CD14-positive monocyte (primary cell): ENCODE results near the gene LPAR5. TPM values are rescaled to one million over a fixed set of nuclear protein-coding genes. Genes with fewer than 3 reads are reported as not detected.

Experiments used
- DNase-seq, 3 donors: peaks; one replicate each; pipeline ENCODE4 v3.0.0-alpha.2; 2011 to 2022
- H2AFZ ChIP-seq: 2 replicates; pipeline ENCODE4 v1.6.0; 2012; ENCODE audit warnings: mild to moderate bottlenecking, low read depth, low read length, inconsistent platforms; ENCODE audit not compliant: insufficient read depth, poor library complexity, severe bottlenecking
- H3K27ac ChIP-seq, 2 donors: 1 replicate in 1 of 2; 2 replicates in 1 of 2; pipeline ENCODE4 v1.5.1; 2012 to 2013; ENCODE audit warnings: low read length in 2 of 2, control low read depth in 1 of 2, inconsistent platforms in 1 of 2, low read depth in 1 of 2, mild to moderate bottlenecking in 1 of 2
- H3K27me3 ChIP-seq, 2 donors: one replicate each; pipeline versions ENCODE4 v1.6.0 to v1.6.1; 2011 to 2013; ENCODE audit warnings: low read length in 2 of 2; ENCODE audit not compliant: control insufficient read depth in 2 of 2, insufficient read depth in 2 of 2
- H3K36me3 ChIP-seq, 2 donors: replicated peaks in 1 of 2; 1 replicate in 1 of 2; 2 replicates in 1 of 2; pipeline versions ENCODE4 v1.5.1 to v1.6.1; 2012 to 2013; ENCODE audit warnings: low read length in 2 of 2, control low read depth in 1 of 2, inconsistent platforms in 1 of 2, mild to moderate bottlenecking in 1 of 2; ENCODE audit not compliant: insufficient read depth in 2 of 2, control insufficient read depth in 1 of 2
- H3K4me1 ChIP-seq, 2 donors: 1 replicate in 1 of 2; 2 replicates in 1 of 2; pipeline versions ENCODE4 v1.5.1 to v1.6.1; 2012 to 2013; ENCODE audit warnings: low read length in 2 of 2, control low read depth in 1 of 2, inconsistent platforms in 1 of 2, mild to moderate bottlenecking in 1 of 2, moderate library complexity in 1 of 2; ENCODE audit not compliant: insufficient read depth in 2 of 2, control insufficient read depth in 1 of 2
- H3K4me2 ChIP-seq: replicated peaks from 2 replicates; pipeline ENCODE3; 2012; ENCODE audit warnings: low read length, moderate library complexity, mild to moderate bottlenecking; ENCODE audit not compliant: poor library complexity, severe bottlenecking; ENCODE audit errors: extremely low read depth
- H3K4me3 ChIP-seq, 3 experiments: fragments of 200-600 bp in 1 of 3; sonication (generic) in 1 of 3; replicated peaks in 1 of 3; 1 replicate in 2 of 3; 2 replicates in 1 of 3; pipeline ENCODE4 v1.5.1; 2011 to 2013; ENCODE audit warnings: low read length in 3 of 3, mild to moderate bottlenecking in 3 of 3, control low read depth in 2 of 3, low read depth in 2 of 3, inconsistent platforms in 1 of 3, moderate library complexity in 1 of 3
- H3K79me2 ChIP-seq: 2 replicates; pipeline ENCODE4 v1.6.0; 2012; ENCODE audit warnings: mild to moderate bottlenecking, control low read depth, inconsistent platforms, low read length, moderate library complexity; ENCODE audit not compliant: insufficient read depth
- H3K9ac ChIP-seq: 2 replicates; pipeline ENCODE4 v1.6.0; 2017; ENCODE audit warnings: low read length, mild to moderate bottlenecking; ENCODE audit not compliant: insufficient read depth, poor library complexity, severe bottlenecking
- H3K9me3 ChIP-seq, 2 donors: replicated peaks in 1 of 2; 1 replicate in 1 of 2; 2 replicates in 1 of 2; pipeline versions ENCODE4 v1.5.1 to v1.6.1; 2012 to 2013; ENCODE audit warnings: low read length in 2 of 2, control low read depth in 1 of 2; ENCODE audit not compliant: control insufficient read depth in 1 of 2, insufficient read depth in 1 of 2
- H4K20me1 ChIP-seq: 2 replicates; pipeline ENCODE4 v1.6.0; 2012; ENCODE audit warnings: mild to moderate bottlenecking, low read length, control low read depth, moderate library complexity; ENCODE audit not compliant: insufficient read depth
- H3K27ac Mint-ChIP-seq, 7 donors: one replicate each; pipeline ENCODE4 v1.8.0; 2020; ENCODE audit warnings: mild to moderate bottlenecking in 7 of 7, mixed read lengths in 7 of 7, moderate library complexity in 6 of 7, inconsistent platforms in 2 of 7
- H3K27me3 Mint-ChIP-seq, 3 donors: one replicate each; pipeline ENCODE4 v1.8.0; 2021 to 2022; ENCODE audit warnings: low read depth in 3 of 3, mild to moderate bottlenecking in 3 of 3, mixed read lengths in 3 of 3, moderate library complexity in 3 of 3, inconsistent platforms in 1 of 3
- H3K36me3 Mint-ChIP-seq, 2 donors: one replicate each; pipeline ENCODE4 v1.8.0; 2020; ENCODE audit warnings: mixed read lengths in 2 of 2, inconsistent platforms in 1 of 2, mild to moderate bottlenecking in 1 of 2
- H3K4me1 Mint-ChIP-seq: one replicate; pipeline ENCODE4 v1.8.0; 2020; ENCODE audit warnings: mild to moderate bottlenecking, mixed read lengths
- H3K4me3 Mint-ChIP-seq, 2 donors: one replicate each; pipeline ENCODE4 v1.8.0; 2020; ENCODE audit warnings: mild to moderate bottlenecking in 2 of 2, mixed read lengths in 2 of 2, moderate library complexity in 1 of 2
- H3K9me3 Mint-ChIP-seq, 7 donors: one replicate each; pipeline ENCODE4 v1.8.0; 2020 to 2022; ENCODE audit warnings: mixed read lengths in 7 of 7, mild to moderate bottlenecking in 6 of 7, moderate library complexity in 6 of 7, inconsistent platforms in 2 of 7
- CTCF ChIP-seq: fragments of 200-600 bp; IDR thresholded peaks from one replicate; pipeline ENCODE4 v1.8.0; 2022; ENCODE audit warnings: antibody characterized with exemption, mild to moderate bottlenecking
- WGBS: methylation state at CpG from one replicate; pipeline ENCODE4 v1.1.5; 2013; ENCODE audit warnings: missing lambda C conversion rate; ENCODE audit not compliant: insufficient coverage; 5-methylcytosine and 5-hydroxymethylcytosine counted together
- intact Hi-C, 2 donors: fragments of 100-400 bp; cut with micrococcal nuclease; formaldehyde crosslinking; loops; one replicate each; pipeline versions ENCODE4 v1.15.0 to v1.15.1; 2023
- polyA plus RNA-seq, 3 donors: library from polyadenylated mRNA; depleted of rRNA in 1 of 3; unstranded in 2 of 3; stranded (reverse) in 1 of 3; fragments of 300-500 nt in 2 of 3; fragments of >200 nt in 1 of 3; fragmentation: Illumina TruSeq in 2 of 3; gene quantifications; 1 replicate in 2 of 3; 2 replicates in 1 of 3; pipeline ENCODE4 v1.2.3, GENCODE V29; 2012 to 2021

The LPAR5 gene
- polyA plus RNA-seq, 3 donors: 0.11 to 0.18 (median 0.14) TPM

GRCh38 chr12:6612652-6613014, 23.1 kb downstream of the LPAR5 start:
- H3K27ac ChIP-seq: peak overlapping the region in 1 of 2 donors; percentile 46
- peaks cover 42% of the 10 kb centered on the region for H3K4me1 Mint-ChIP-seq
- intact Hi-C loops: no loop called here
- peak overlapping the region in 1 of 3 experiments; percentile 68 for H3K4me3 ChIP-seq
- no peaks in the 10 kb centered on the region for H3K79me2 ChIP-seq
- DNase-seq: no peak
- H3K4me1 ChIP-seq: peaks cover 39 to 48% of the 10 kb centered on the region in 2 donors
- H3K27me3 Mint-ChIP-seq: peaks cover 0 to 3% (median 3%) of the 10 kb centered on the region in 3 donors
- peaks cover 0 to 3% (median 0%) of the 10 kb centered on the region in 7 donors for H3K9me3 Mint-ChIP-seq
- no peaks in the 10 kb centered on the region for H3K36me3 ChIP-seq
- peak overlapping the region; percentile 73 for H2AFZ ChIP-seq
- no peaks in the 10 kb centered on the region for H3K36me3 Mint-ChIP-seq
- H3K4me3 Mint-ChIP-seq: peak overlapping the region; percentile 60 to 73
- WGBS: 32% methylated on average over 7 of the region's 7 CpGs
- TF ChIP-seq CTCF: no peak
- peak overlapping the region; percentile 78 for H3K4me2 ChIP-seq
- H3K27me3 ChIP-seq: no peaks in the 10 kb centered on the region
- peak overlapping the region; percentile 27 for H3K9ac ChIP-seq
- no peaks in the 10 kb centered on the region for H4K20me1 ChIP-seq
- H3K27ac Mint-ChIP-seq: peak overlapping the region in 2 of 7 donors; percentile 13 to 54
- peaks cover 0 to 7% of the 10 kb centered on the region in 2 donors for H3K9me3 ChIP-seq

- Histone ChIP-seq H3K4me1 (peaks cover 38 to 50% of the 10 kb centered on the region in 2 donors), H2AFZ (peak overlapping the region; percentile 73), H3K4me2 (no peak overlapping the region)
These were observed 23.5 kb downstream of the LPAR5 start for GRCh38 chr12:6612247-6612646.

More at GRCh38 chr12:6612247-6612646, 23.5 kb downstream of the LPAR5 start:
- Mint-ChIP-seq H3K4me3 (peak overlapping the region in 1 of 2 donors; percentile 60), H3K36me3 (no peaks in the 10 kb centered on the region), H3K4me1 (peaks cover 41% of the 10 kb centered on the region), H3K27me3 (peaks cover 0 to 3% (median 1%) of the 10 kb centered on the region in 3 donors), H3K9me3 (peaks cover 0 to 3% (median 0%) of the 10 kb centered on the region in 7 donors), H3K27ac (peak overlapping the region in 1 of 7 donors; percentile 13)
- Histone ChIP-seq H3K36me3 (no peaks in the 10 kb centered on the region), H3K79me2 (no peaks in the 10 kb centered on the region), H3K9ac (no peak overlapping the region), H3K27me3 (no peaks in the 10 kb centered on the region), H3K27ac (no peak overlapping the region), H3K4me3 (peak overlapping the region in 1 of 3 experiments; percentile 68), H4K20me1 (no peaks in the 10 kb centered on the region), H3K9me3 (peaks cover 0 to 7% of the 10 kb centered on the region in 2 donors)
- WGBS: 27% methylated on average over 3 of the region's 6 CpGs
- intact Hi-C loops: no loop called here
- TF ChIP-seq CTCF: no peak
- no peak for DNase-seq
